ENCODE results near the gene ATP6V0E2.

GRCh38 chr7:149875396-149875795 is 1.6 kb downstream of the ATP6V0E2 start:
- TF ChIP-seq NR1H2 (CRISPR knock-in tag; IDR thresholded peaks at IDR 0.05): no peak
- TF ChIP-seq CTCF (IDR thresholded peaks at IDR 0.05): no peak
- TF ChIP-seq MAX (CRISPR knock-in tag; IDR thresholded peaks at IDR 0.05): no peak

All from WTC11 (cell line).